ENCODE data around the gene AGRN. TPM values are rescaled to one million over a fixed set of nuclear protein-coding genes. Genes with fewer than 3 reads are reported as not detected.
A peak's percentile ranks its signal among the peaks of the same experiment; 100 is the strongest.

AGRN gene
- total RNA-seq, 1 experiment from 2014 or later: 175 TPM

GRCh38 chr1:1021010-1021919 is 1.3 kb downstream of the AGRN start:
- no peak overlapping the region for H4K5ac ChIP-seq (ENCODE audit: insufficient read length, low read depth, low read length)
- H3K79me2 ChIP-seq (ENCODE audit: insufficient read depth, low read length): peaks cover 2% of the 10 kb centered on the region; the same call in 1 of the 2 replicates
- Mint-ChIP-seq H3K4me3 (peak overlapping the region; percentile 63 to 77), H3K36me3 (ENCODE audit: insufficient read depth in 1 of 3, low read depth in 3 of 3) (peaks cover 3 to 19% (median 14%) of the 10 kb centered on the region in 3 experiments; a peak in 6 of 7 replicates), H3K9me3 (no peaks in the 10 kb centered on the region; a peak in 1 of 5 replicates), H3K27me3 (ENCODE audit: low read depth) (peaks cover 10% of the 10 kb centered on the region), H3K27ac (no peak overlapping the region), H3K4me1 (peaks cover 23 to 40% of the 10 kb centered on the region in 2 experiments)
- no peaks in the 10 kb centered on the region for H3K9me3 ChIP-seq (ENCODE audit: control insufficient read depth, low read depth, low read length)
- H2BK15ac ChIP-seq (ENCODE audit: low read depth, low read length): no peak overlapping the region
- no peak overlapping the region for H3K4ac ChIP-seq (ENCODE audit: low read depth, low read length)
- no peak overlapping the region for H3K27ac ChIP-seq (ENCODE audit: insufficient read length, low read depth, low read length)
- H2BK12ac ChIP-seq (ENCODE audit: insufficient read length, low read depth, low read length): peak overlapping the region; percentile 58
- DNase-seq: no peak
- no peaks in the 10 kb centered on the region for H3K27me3 ChIP-seq (ENCODE audit: insufficient read depth, low read length)
- no peak overlapping the region for H2AK5ac ChIP-seq (ENCODE audit: insufficient read length, low read length)
- H3T11ph ChIP-seq (ENCODE audit: low read length): no peak overlapping the region
- WGBS (ENCODE audit: extremely low coverage, insufficient read length, low lambda C conversion rate): no CpG with 5 or more reads among the region's 33 CpGs
- no peak overlapping the region for H4K8ac ChIP-seq (replicated peaks; ENCODE audit: insufficient read length, low read depth, low read length)
- H3K9ac ChIP-seq (ENCODE audit: extremely low read depth, insufficient read length, low read length): no peak overlapping the region
- H3K23ac ChIP-seq (ENCODE audit: insufficient read length, low read depth, low read length): no peak overlapping the region
- no peak overlapping the region for H3K56ac ChIP-seq (ENCODE audit: insufficient read length, low read depth, low read length)
- H3K4me2 ChIP-seq (ENCODE audit: insufficient read depth, insufficient read length, low read length): peak overlapping the region; percentile 63
- H3K14ac ChIP-seq (ENCODE audit: insufficient read depth, low read length): 0 out of 2 replicates have a peak overlapping the region, but pooled peaks have one; percentile 40
- no peak for TF ChIP-seq CTCF (conservative IDR thresholded peaks at IDR 0.05)
- H3K18ac ChIP-seq (ENCODE audit: insufficient read length, low read depth, low read length): peak overlapping the region; percentile 6
- peaks cover 4% of the 10 kb centered on the region; the same call in 1 of the 2 replicates for H3K4me1 ChIP-seq (ENCODE audit: insufficient read depth, low read length)
- no peak overlapping the region for H2BK20ac ChIP-seq (ENCODE audit: low read depth, low read length, poor library complexity, severe bottlenecking)
- H2BK120ac ChIP-seq (ENCODE audit: low read depth, low read length, poor library complexity, severe bottlenecking): no peak overlapping the region
- no peak overlapping the region for H4K91ac ChIP-seq (ENCODE audit: insufficient read length, low read depth, low read length)
- no peak overlapping the region for H2AFZ ChIP-seq (ENCODE audit: low read length)
- H3K79me1 ChIP-seq (ENCODE audit: insufficient read depth, low read depth, low read length, poor library complexity, severe bottlenecking): peaks cover 4% of the 10 kb centered on the region
- H3K23me2 ChIP-seq (ENCODE audit: insufficient read length, low read depth, low read length, poor library complexity, severe bottlenecking): peaks cover 7% of the 10 kb centered on the region
- H2BK5ac ChIP-seq (ENCODE audit: insufficient read length, low read length): no peak overlapping the region
- H4K20me1 ChIP-seq (ENCODE audit: control insufficient read depth, insufficient read depth, insufficient read length): peaks cover 3% of the 10 kb centered on the region

All from H9 (cell line).